PC-3 (cell line): ENCODE measurements around the gene CARD11.

Experiments used
- CTCF ChIP-seq: fragments of 300-600 bp; sonication (generic); conservative IDR thresholded peaks from 2 replicates; pipeline ENCODE4 v1.5.1; 2017; ENCODE audit warnings: antibody characterized with exemption, low read depth, mild to moderate bottlenecking, low read length
- EZH2 ChIP-seq: fragments of 300-600 bp; sonication (generic); IDR thresholded peaks from one replicate; pipeline ENCODE4 v1.6.1; 2017; ENCODE audit warnings: antibody characterized with exemption, mild to moderate bottlenecking, low read length; ENCODE audit not compliant: unreplicated experiment
- EZH2phosphoT487 ChIP-seq: fragments of 300-600 bp; sonication (generic); IDR thresholded peaks from 2 replicates; pipeline ENCODE4 v1.6.1; 2018; ENCODE audit warnings: mild to moderate bottlenecking, antibody characterized with exemption, low read length, borderline replicate concordance

DNA sequence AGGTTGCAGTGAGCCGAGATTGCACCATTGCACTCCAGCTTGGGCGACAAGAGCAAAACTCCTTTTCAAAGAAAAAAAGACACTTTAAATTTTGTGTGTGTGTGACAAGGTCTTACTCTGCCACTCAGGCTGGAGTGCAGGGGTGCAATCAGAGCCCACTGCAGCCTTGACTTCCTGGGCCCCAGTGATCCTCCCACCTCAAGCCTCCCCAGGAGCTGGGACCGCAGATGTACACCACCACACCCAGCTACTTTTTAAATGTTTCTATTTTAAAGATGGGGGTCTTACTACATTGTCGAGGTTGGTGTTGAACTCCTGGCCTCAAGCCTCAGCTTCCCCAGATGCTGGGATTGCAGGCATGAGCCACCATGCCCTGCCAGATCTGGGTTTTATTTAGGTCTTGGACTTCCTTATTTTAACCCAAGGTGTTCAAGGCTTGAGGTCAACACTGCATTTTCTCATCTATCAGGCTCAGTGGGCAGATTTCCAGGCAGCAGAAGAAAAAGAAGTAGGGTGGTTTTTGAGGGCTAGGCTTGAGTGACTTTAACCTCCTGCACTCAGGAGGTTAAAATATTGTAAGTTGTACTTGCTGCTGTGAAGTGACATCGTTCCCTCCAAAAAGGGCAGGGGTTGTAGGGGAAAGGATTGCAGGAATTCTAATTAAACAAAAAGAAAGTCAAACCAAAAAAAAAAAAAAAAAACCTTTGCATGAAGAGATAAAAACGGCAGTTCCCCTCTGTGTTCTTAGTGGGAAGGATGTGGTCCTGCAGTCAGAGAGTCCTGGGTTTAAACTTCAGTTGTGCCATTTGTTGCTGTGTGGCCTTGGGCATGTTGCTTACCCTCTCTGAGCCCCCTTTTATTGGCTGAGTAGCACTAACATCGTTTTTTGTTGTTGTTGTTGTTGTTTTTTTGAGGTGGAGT is 71.5 kb downstream of the CARD11 start:
- TF ChIP-seq EZH2 (no peak), CTCF (no peak), EZH2phosphoT487 (no peak)
